Measurements from ENCODE around the gene TULP1. TPM values are rescaled to one million over a fixed set of nuclear protein-coding genes. Genes with fewer than 3 reads are reported as not detected.

The TULP1 gene
- total and polyA plus RNA-seq, 2 of the 4 experiments (the other 2 are of a cell fraction) = not detected

GRCh38 chr6:35547676-35548075, 35.0 kb upstream of the TULP1 start:
- CTCF ChIA-PET = no interaction called here
- in situ Hi-C loops (cut with MboI; ENCODE audit: low sequenced_read_pairs) = loop anchor here (25.0 kb wide), 1 partner anchor 415 kb away; no protein-coding TSS in a partner anchor

More at GRCh38 chr6:35547676-35548075, 35.0 kb upstream of the TULP1 start:
- Histone ChIP-seq H2BK15ac (ENCODE audit: low read depth, low read length) (no peak overlapping the region), H3K9me3 (ENCODE audit: control insufficient read depth, insufficient read depth, low read length) (peaks cover 6% of the 10 kb centered on the region), H3K23ac (ENCODE audit: low read depth, low read length) (no peak overlapping the region), H2BK120ac (ENCODE audit: low read depth, low read length) (no peak overlapping the region), H3K56ac (ENCODE audit: extremely low read depth, insufficient read depth, low read length) (no peak overlapping the region), H3K79me1 (ENCODE audit: low read depth in 1 of 2, low read length in 2 of 2) (no peaks in the 10 kb centered on the region), H2AFZ (replicated peaks; ENCODE audit: low read length, poor library complexity) (no peak overlapping the region), H4K91ac (ENCODE audit: insufficient read depth, low read depth, low read length) (no peak overlapping the region), H4K20me1 (ENCODE audit: insufficient read depth, low read length) (no peaks in the 10 kb centered on the region), H2AK5ac (ENCODE audit: low read depth, low read length) (no peak overlapping the region), H3K9me1 (ENCODE audit: insufficient read depth, low read length) (no peaks in the 10 kb centered on the region), H2BK20ac (ENCODE audit: low read depth, low read length) (no peak overlapping the region), H3K4me2 (ENCODE audit: low read depth, low read length) (peak overlapping the region; percentile 22; the same call in 1 of the 2 replicates), H3K27me3 (ENCODE audit: control insufficient read depth, insufficient read depth, low read length) (peaks cover 17% of the 10 kb centered on the region; the same call in 1 of the 2 replicates), H3K4me1 (ENCODE audit: control insufficient read depth, insufficient read depth, low read length) (no peaks in the 10 kb centered on the region), H3K9ac (ENCODE audit: low read depth, low read length) (no peak overlapping the region), H2AK9ac (replicated peaks; ENCODE audit: low read depth, low read length, poor library complexity) (no peak overlapping the region), H3K18ac (ENCODE audit: low read depth, low read length) (no peak overlapping the region), H3K4ac (ENCODE audit: low read depth, low read length) (no peak overlapping the region), H4K8ac (ENCODE audit: low read depth in 2 of 2, low read length in 2 of 2) (no peak overlapping the region), H3K14ac (replicated peaks; ENCODE audit: low read depth, low read length) (no peak overlapping the region), H3K27ac (ENCODE audit: insufficient read depth, low read length) (no peak overlapping the region), H2BK5ac (ENCODE audit: low read depth, low read length, poor library complexity, severe bottlenecking) (no peak overlapping the region), H3K36me3 (ENCODE audit: control insufficient read depth, insufficient read depth, low read length) (no peaks in the 10 kb centered on the region), H4K5ac (ENCODE audit: low read depth, low read length) (no peak overlapping the region), H3K4me3 (ENCODE audit: insufficient read depth, low read depth, low read length) (no peak overlapping the region)
- ATAC-seq (ENCODE audit: low read depth) (no peak), DNase-seq (no peak)
- intact Hi-C loops (cut with micrococcal nuclease) (no loop called here), dilution Hi-C loops (cut with HindIII; ENCODE audit: low sequenced_read_pairs, unreplicated experiment) (no loop called here)
- WGBS, 2 experiments (ENCODE audit: extremely low coverage in 2 of 2, insufficient read length in 1 of 2) = no CpG with 5 or more reads among the region's 6 CpGs
- POLR2A ChIA-PET (ENCODE audit: unreplicated experiment) = no interaction called here
- TF ChIP-seq POLR2A (IDR thresholded peaks at IDR 0.05; ENCODE audit: low read depth, low read length) (no peak), NFE2L2 (IDR thresholded peaks at IDR 0.05; ENCODE audit: low read depth, low read length) (no peak), FOS (IDR thresholded peaks at IDR 0.05; ENCODE audit: low read depth, low read length) (no peak), CTCF (conservative IDR thresholded peaks at IDR 0.05; ENCODE audit: low read depth, low read length) (no peak), MAFK (IDR thresholded peaks at IDR 0.05; ENCODE audit: low read depth, low read length) (no peak), ELK1 (IDR thresholded peaks at IDR 0.05; ENCODE audit: borderline replicate concordance, low read depth, low read length) (no peak), CEBPB (IDR thresholded peaks at IDR 0.05; ENCODE audit: low read depth, low read length) (no peak), RAD21 (IDR thresholded peaks at IDR 0.05; ENCODE audit: low read length) (no peak), MAZ (IDR thresholded peaks at IDR 0.05; ENCODE audit: borderline replicate concordance, low read depth, low read length) (no peak), USF2 (IDR thresholded peaks at IDR 0.05; ENCODE audit: low read depth, low read length) (no peak), SMC3 (IDR thresholded peaks at IDR 0.05; ENCODE audit: low read depth, low read length) (no peak), RCOR1 (IDR thresholded peaks at IDR 0.05; ENCODE audit: insufficient replicate concordance, low read length) (no peak), MXI1 (IDR thresholded peaks at IDR 0.05; ENCODE audit: borderline replicate concordance, low read depth, low read length) (no peak), RFX5 (IDR thresholded peaks at IDR 0.05; ENCODE audit: low read depth, low read length) (no peak), CHD1 (IDR thresholded peaks at IDR 0.05; ENCODE audit: low read depth, low read length) (no peak), BHLHE40 (IDR thresholded peaks at IDR 0.05; ENCODE audit: low read depth, low read length) (no peak)
- no TSS peak for BruUV-seq (replicated peaks)

Data from IMR-90 (cell line).